ENCODE results near the gene OTOF. TPM values are rescaled to one million over a fixed set of nuclear protein-coding genes. Genes with fewer than 3 reads are reported as not detected.

OTOF gene
- total RNA-seq, 1 donor from 2014 or later: not detected

- DNase-seq (ENCODE audit: low read depth): no peak
- Histone ChIP-seq H3K36me3 (ENCODE audit: control insufficient read depth, insufficient read depth, low read length) (no peaks in the 10 kb centered on the region), H3K4me3 (ENCODE audit: low read depth, low read length) (no peak overlapping the region), H3K27me3 (ENCODE audit: control insufficient read depth, insufficient read depth, low read length) (peaks cover 2% of the 10 kb centered on the region)
- no peak for TF ChIP-seq CTCF (IDR thresholded peaks at IDR 0.05; ENCODE audit: insufficient read depth, low read length, poor library complexity, severe bottlenecking)
Measured at GRCh38 chr2:26492749-26493515, 15.0 kb upstream of the OTOF start.

- Histone ChIP-seq H3K36me3 (ENCODE audit: control insufficient read depth, insufficient read depth, low read length) (no peaks in the 10 kb centered on the region), H3K27me3 (ENCODE audit: control insufficient read depth, insufficient read depth, low read length) (peaks cover 2% of the 10 kb centered on the region), H3K4me3 (ENCODE audit: low read depth, low read length) (no peak overlapping the region)
- TF ChIP-seq CTCF (IDR thresholded peaks at IDR 0.05; ENCODE audit: insufficient read depth, low read length, poor library complexity, severe bottlenecking): no peak
- DNase-seq (ENCODE audit: low read depth): no peak
Measured at GRCh38 chr2:26491563-26492167, 13.7 kb upstream of the OTOF start.

GRCh38 chr2:26489213-26489850 is 11.4 kb upstream of the OTOF start:
- DNase-seq (ENCODE audit: low read depth): no peak
- H3K27me3 ChIP-seq (ENCODE audit: control insufficient read depth, insufficient read depth, low read length): peaks cover 5% of the 10 kb centered on the region
- no peak for TF ChIP-seq CTCF (IDR thresholded peaks at IDR 0.05; ENCODE audit: insufficient read depth, low read length, poor library complexity, severe bottlenecking)

GRCh38 chr2:26488463-26489212 is 10.7 kb upstream of the OTOF start:
- no peaks in the 10 kb centered on the region for H3K36me3 ChIP-seq (ENCODE audit: control insufficient read depth, insufficient read depth, low read length)
- no peak overlapping the region for H3K4me3 ChIP-seq (ENCODE audit: low read depth, low read length)
- TF ChIP-seq CTCF (IDR thresholded peaks at IDR 0.05; ENCODE audit: insufficient read depth, low read length, poor library complexity, severe bottlenecking): no peak
- peaks cover 5% of the 10 kb centered on the region for H3K27me3 ChIP-seq (ENCODE audit: control insufficient read depth, insufficient read depth, low read length)
- DNase-seq (ENCODE audit: low read depth): no peak

More at GRCh38 chr2:26489213-26489850, 11.4 kb upstream of the OTOF start:
- Histone ChIP-seq H3K4me3 (ENCODE audit: low read depth, low read length) (no peak overlapping the region), H3K36me3 (ENCODE audit: control insufficient read depth, insufficient read depth, low read length) (no peaks in the 10 kb centered on the region)

- H3K4me3 ChIP-seq (ENCODE audit: low read depth, low read length): no peak overlapping the region
- no peak for DNase-seq (ENCODE audit: low read depth)
- no peak for TF ChIP-seq CTCF (IDR thresholded peaks at IDR 0.05; ENCODE audit: insufficient read depth, low read length, poor library complexity, severe bottlenecking)
- no peaks in the 10 kb centered on the region for H3K36me3 ChIP-seq (ENCODE audit: control insufficient read depth, insufficient read depth, low read length)
- peaks cover 10% of the 10 kb centered on the region for H3K27me3 ChIP-seq (ENCODE audit: control insufficient read depth, insufficient read depth, low read length)
Measured at GRCh38 chr2:26487192-26487591, 9.3 kb upstream of the OTOF start.

Measured in kidney epithelial cell (primary cell).